ENCODE data around the gene ATG9B.

DNA sequence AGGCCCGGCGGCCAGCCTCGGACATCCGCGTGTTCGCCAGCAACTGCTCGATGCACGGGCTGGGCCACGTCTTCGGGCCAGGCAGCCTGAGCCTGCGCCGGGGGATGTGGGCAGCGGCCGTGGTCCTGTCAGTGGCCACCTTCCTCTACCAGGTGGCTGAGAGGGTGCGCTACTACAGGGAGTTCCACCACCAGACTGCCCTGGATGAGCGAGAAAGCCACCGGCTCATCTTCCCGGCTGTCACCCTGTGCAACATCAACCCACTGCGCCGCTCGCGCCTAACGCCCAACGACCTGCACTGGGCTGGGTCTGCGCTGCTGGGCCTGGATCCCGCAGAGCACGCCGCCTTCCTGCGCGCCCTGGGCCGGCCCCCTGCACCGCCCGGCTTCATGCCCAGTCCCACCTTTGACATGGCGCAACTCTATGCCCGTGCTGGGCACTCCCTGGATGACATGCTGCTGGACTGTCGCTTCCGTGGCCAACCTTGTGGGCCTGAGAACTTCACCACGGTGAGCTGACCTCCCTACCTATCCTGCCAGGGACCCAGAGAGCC is 24.7 kb upstream of the ATG9B start:
- TF ChIP-seq TAF1 (IDR thresholded peaks at IDR 0.05; ENCODE audit: borderline replicate concordance, low read depth, low read length) (no peak), SIN3A (IDR thresholded peaks at IDR 0.05; ENCODE audit: borderline replicate concordance, low read depth, low read length) (no peak), POLR2AphosphoS5 (IDR thresholded peaks at IDR 0.05; ENCODE audit: low read depth, low read length) (no peak), EP300 (IDR thresholded peaks at IDR 0.05; ENCODE audit: borderline replicate concordance in 1 of 2, low read depth in 1 of 2, low read length in 1 of 2) (no peak), EZH2phosphoT487 (IDR thresholded peaks at IDR 0.05; ENCODE audit: borderline replicate concordance, low read depth) (no peak), SMC3 (IDR thresholded peaks at IDR 0.05; ENCODE audit: low read depth, low read length) (no peak), JUND (IDR thresholded peaks at IDR 0.05) (no peak)
- TF ChIP-seq, protein P1, sequence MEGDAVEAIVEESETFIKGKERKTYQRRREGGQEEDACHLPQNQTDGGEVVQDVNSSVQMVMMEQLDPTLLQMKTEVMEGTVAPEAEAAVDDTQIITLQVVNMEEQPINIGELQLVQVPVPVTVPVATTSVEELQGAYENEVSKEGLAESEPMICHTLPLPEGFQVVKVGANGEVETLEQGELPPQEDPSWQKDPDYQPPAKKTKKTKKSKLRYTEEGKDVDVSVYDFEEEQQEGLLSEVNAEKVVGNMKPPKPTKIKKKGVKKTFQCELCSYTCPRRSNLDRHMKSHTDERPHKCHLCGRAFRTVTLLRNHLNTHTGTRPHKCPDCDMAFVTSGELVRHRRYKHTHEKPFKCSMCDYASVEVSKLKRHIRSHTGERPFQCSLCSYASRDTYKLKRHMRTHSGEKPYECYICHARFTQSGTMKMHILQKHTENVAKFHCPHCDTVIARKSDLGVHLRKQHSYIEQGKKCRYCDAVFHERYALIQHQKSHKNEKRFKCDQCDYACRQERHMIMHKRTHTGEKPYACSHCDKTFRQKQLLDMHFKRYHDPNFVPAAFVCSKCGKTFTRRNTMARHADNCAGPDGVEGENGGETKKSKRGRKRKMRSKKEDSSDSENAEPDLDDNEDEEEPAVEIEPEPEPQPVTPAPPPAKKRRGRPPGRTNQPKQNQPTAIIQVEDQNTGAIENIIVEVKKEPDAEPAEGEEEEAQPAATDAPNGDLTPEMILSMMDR (IDR thresholded peaks at IDR 0.05): no peak
- TF ChIP-seq, protein P2, sequence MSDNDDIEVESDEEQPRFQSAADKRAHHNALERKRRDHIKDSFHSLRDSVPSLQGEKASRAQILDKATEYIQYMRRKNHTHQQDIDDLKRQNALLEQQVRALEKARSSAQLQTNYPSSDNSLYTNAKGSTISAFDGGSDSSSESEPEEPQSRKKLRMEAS (IDR thresholded peaks at IDR 0.05; ENCODE audit: low read depth): no peak
